Endothelial cell of umbilical vein (primary cell): Measurements from ENCODE around the gene P4HB. TPM values are rescaled to one million over a fixed set of nuclear protein-coding genes. Genes with fewer than 3 reads are reported as not detected.

Source experiments
- BruUV-seq: library from RNA; stranded (reverse); fragments of 400-500 nt; replicated peaks from 2 replicates; lab custom pipeline; 2021; lab: Mats Ljungman, UMichigan
- CTCF ChIA-PET: fragments of 300-600, 350-600 bp; sonication (Branson Sonifier 250); formaldehyde crosslinking; loops from one replicate; lab custom pipeline; 2021; ENCODE audit warnings: antibody characterized with exemption, inconsistent platforms; lab: Charles Lee
- POLR2A ChIA-PET: fragments of 300-600, 350-600 bp; sonication (Branson Sonifier 250); formaldehyde crosslinking; loops from one replicate; lab custom pipeline; 2021; ENCODE audit warnings: antibody characterized with exemption, inconsistent platforms; lab: Charles Lee
- DNase-seq: peaks from one replicate; pipeline ENCODE4 v3.0.0-alpha.2; 2011; ENCODE audit warnings: low read depth, low spot score
- FAIRE-seq: peaks from 2 replicates; lab custom pipeline; 2011; peaks lifted over from hg19 to GRCh38; lab: Jason Lieb, UNC
- H2AFZ ChIP-seq: 2 replicates; pipeline ENCODE4 v1.6.0; 2012; ENCODE audit warnings: low read depth, low read length, control low read depth, inconsistent platforms
- H3K27ac ChIP-seq: 2 replicates; pipeline ENCODE4 v1.5.1; 2011; ENCODE audit warnings: low read depth, mild to moderate bottlenecking, control low read depth, low read length, moderate library complexity; ENCODE audit not compliant: insufficient read depth
- H3K27me3 ChIP-seq, 2 experiments: 2 replicates each; pipeline versions ENCODE4 v1.6.0 to v1.6.1; 2011; ENCODE audit warnings: low read length in 2 of 2, mixed read lengths in 1 of 2; ENCODE audit not compliant: control insufficient read depth in 2 of 2, insufficient read depth in 2 of 2
- H3K36me3 ChIP-seq, 2 experiments: 2 replicates in 1 of 2; 3 replicates in 1 of 2; pipeline ENCODE4 v1.5.1; 2011; ENCODE audit warnings: low read length in 2 of 2, mild to moderate bottlenecking in 1 of 2, moderate library complexity in 1 of 2; ENCODE audit not compliant: control insufficient read depth in 2 of 2, insufficient read depth in 2 of 2; ENCODE audit errors: extremely low read depth in 1 of 2
- H3K4me1 ChIP-seq: 3 replicates; pipeline ENCODE4 v1.5.1; 2011; ENCODE audit warnings: mild to moderate bottlenecking, low read length; ENCODE audit not compliant: control insufficient read depth, insufficient read depth; ENCODE audit errors: extremely low read depth
- H3K4me2 ChIP-seq: 2 replicates; pipeline ENCODE4 v1.6.1; 2011; ENCODE audit warnings: low read length, control low read depth, mixed read lengths; ENCODE audit not compliant: insufficient read depth
- H3K4me3 ChIP-seq, 3 experiments: fragments of 200-600 bp in 1 of 3; sonication (generic), shearing (Covaris generic) in 1 of 3; replicated peaks in 1 of 3; 2 replicates each; pipeline ENCODE4 v1.5.1; 2011 to 2016; ENCODE audit warnings: control low read depth in 3 of 3, low read length in 3 of 3, mild to moderate bottlenecking in 2 of 3, inconsistent platforms in 1 of 3, low read depth in 1 of 3, moderate library complexity in 1 of 3; ENCODE audit not compliant: insufficient read depth in 1 of 3
- H3K79me2 ChIP-seq: 2 replicates; pipeline ENCODE4 v1.6.0; 2012; ENCODE audit warnings: low read length, inconsistent platforms; ENCODE audit not compliant: control insufficient read depth, insufficient read depth
- H3K9ac ChIP-seq: replicated peaks from 2 replicates; pipeline ENCODE3; 2011; ENCODE audit warnings: low read length, control low read depth; ENCODE audit not compliant: insufficient read depth; ENCODE audit errors: extremely low read depth
- H3K9me1 ChIP-seq: replicated peaks from 3 replicates; pipeline ENCODE4 v1.6.0; 2011; ENCODE audit warnings: mild to moderate bottlenecking, low read length; ENCODE audit not compliant: control insufficient read depth, insufficient read depth; ENCODE audit errors: extremely low read depth
- H3K9me3 ChIP-seq: replicated peaks from 2 replicates; pipeline ENCODE4 v1.5.1; 2012; ENCODE audit warnings: low read length, inconsistent platforms; ENCODE audit not compliant: control insufficient read depth, insufficient read depth
- H4K20me1 ChIP-seq: replicated peaks from 2 replicates; pipeline ENCODE3; 2011; ENCODE audit warnings: mild to moderate bottlenecking, low read length; ENCODE audit not compliant: control insufficient read depth, insufficient read depth; ENCODE audit errors: extremely low read depth
- CTCF ChIP-seq, 2 donors: IDR thresholded peaks; 1 replicate in 1 of 2; 2 replicates in 1 of 2; pipeline ENCODE4 v1.5.1; 2011; ENCODE audit warnings: low read length in 2 of 2, mild to moderate bottlenecking in 2 of 2, moderate library complexity in 2 of 2, control low read depth in 1 of 2, inconsistent platforms in 1 of 2, low read depth in 1 of 2; ENCODE audit not compliant: insufficient read depth in 1 of 2; ENCODE audit errors: extremely low read depth in 1 of 2
- EZH2 ChIP-seq: IDR thresholded peaks from 2 replicates; pipeline ENCODE4 v1.6.1; 2012; ENCODE audit warnings: borderline replicate concordance, low read depth, mild to moderate bottlenecking, moderate library complexity, low read length, inconsistent platforms; ENCODE audit not compliant: severe bottlenecking
- GATA2 ChIP-seq: IDR thresholded peaks from 2 replicates; pipeline ENCODE4 v1.7.0; 2011; ENCODE audit warnings: low read depth, mild to moderate bottlenecking, moderate library complexity, mixed read lengths, low read length; ENCODE audit not compliant: insufficient read length, insufficient read depth
- JUN ChIP-seq: IDR thresholded peaks from 2 replicates; pipeline ENCODE4 v1.6.1; 2011; ENCODE audit warnings: borderline replicate concordance, low read depth; ENCODE audit not compliant: insufficient read length, insufficient read depth
- MAX ChIP-seq: IDR thresholded peaks from 2 replicates; pipeline ENCODE4 v1.6.1; 2011; ENCODE audit not compliant: insufficient read depth, insufficient read length
- POLR2A ChIP-seq: IDR thresholded peaks from 2 replicates; pipeline ENCODE4 v1.6.1; 2012; ENCODE audit warnings: low read depth, mild to moderate bottlenecking, control low read depth, low read length
- POLR2AphosphoS5 ChIP-seq: IDR thresholded peaks from 2 replicates; pipeline ENCODE4 v1.6.1; 2012; ENCODE audit warnings: low read depth, mild to moderate bottlenecking, control low read depth, low read length, moderate library complexity; ENCODE audit not compliant: insufficient read depth
- dilution Hi-C: fragments of 300-500 bp; cut with MboI; formaldehyde crosslinking; loops from one replicate; pipeline ENCODE4 v1.15.0; 2019; ENCODE audit warnings: low sequenced_read_pairs; ENCODE audit not compliant: extremely low pct_ligation_motif_present
- intact Hi-C: fragments of 100-400 bp; cut with micrococcal nuclease; formaldehyde crosslinking; loops from one replicate; pipeline ENCODE4 v1.10.0; 2022
- polyA plus RNA-seq, 4 experiments: library from polyadenylated mRNA; depleted of rRNA in 3 of 4; stranded (reverse) in 3 of 4; unstranded in 1 of 4; fragments of >200 nt; gene quantifications; 2 replicates each; pipeline versions ENCODE4 v1.2.1 to v1.2.3, GENCODE V29; 2011 to 2012; ENCODE audit warnings: missing spikeins in 1 of 4
- total RNA-seq: library from RNA; stranded (reverse); gene quantifications from 2 replicates; pipeline ENCODE4 v1.2.3, GENCODE V29; 2021

Gene P4HB
- total and polyA plus RNA-seq, 2 donors (not counting 3 experiments of a cell fraction or from before 2014, with no cell fraction given) = 201 to 988 TPM

- no peak overlapping the region for H3K27ac ChIP-seq
- H3K79me2 ChIP-seq = no peaks in the 10 kb centered on the region
- BruUV-seq = no TSS peak
- no peaks in the 10 kb centered on the region for H3K9me3 ChIP-seq
- no peaks in the 10 kb centered on the region for H3K4me1 ChIP-seq
- no peak overlapping the region for H2AFZ ChIP-seq
- H3K27me3 ChIP-seq = no peaks in the 10 kb centered on the region
- no peaks in the 10 kb centered on the region for H4K20me1 ChIP-seq
- FAIRE-seq (no peak), DNase-seq (no peak)
- ChIA-PET CTCF (interaction anchor here (1.3 kb wide), 1 partner anchor 63 kb away, joined by 6 read pairs; no protein-coding TSS in a partner anchor), POLR2A (no interaction called here)
- no peaks in the 10 kb centered on the region for H3K9me1 ChIP-seq
- no peak overlapping the region for H3K4me2 ChIP-seq
- H3K4me3 ChIP-seq = no peak overlapping the region
- H3K9ac ChIP-seq = no peak overlapping the region
- dilution Hi-C loops = no loop called here
- no peak for TF ChIP-seq GATA2
- no peak for TF ChIP-seq JUN
- TF ChIP-seq MAX = no peak
- TF ChIP-seq CTCF (IDR thresholded peaks at IDR 0.05; ENCODE audit: extremely low read depth in 1 of 2, insufficient read depth in 1 of 2, low read depth in 1 of 2, low read length in 2 of 2) = no peak
- no peak for TF ChIP-seq POLR2AphosphoS5
- TF ChIP-seq POLR2A = no peak
- no peak for TF ChIP-seq EZH2
- intact Hi-C loops = no loop called here
- H3K36me3 ChIP-seq = no peaks in the 10 kb centered on the region
Measured at GRCh38 chr17:81794074-81794476, 66.3 kb downstream of the P4HB start.

Other genes starting within 250 kb of the P4HB start
Only the 30 nearest of the 31 such genes appear.
- gene NPLOC4, start 223.4 kb downstream of the P4HB start, total RNA-seq = 150 and 160 TPM in 2 replicates
- 175 and 181 TPM in 2 replicates for gene NPLOC4, start 223.4 kb downstream of the P4HB start, polyA plus RNA-seq
- 0.44 and 0.91 TPM in 2 replicates for gene TSPAN10, start 223.3 kb downstream of the P4HB start, total RNA-seq
- gene TSPAN10, start 223.3 kb downstream of the P4HB start, polyA plus RNA-seq = 1.1 TPM in 2 replicates
- 1.4 and 1.8 TPM in 2 replicates for gene PDE6G, start 204.0 kb downstream of the P4HB start, total RNA-seq
- gene PDE6G, start 204.0 kb downstream of the P4HB start, polyA plus RNA-seq = 3.7 and 5.1 TPM in 2 replicates
- gene OXLD1, start 193.9 kb downstream of the P4HB start, total RNA-seq = 18.5 and 20.1 TPM in 2 replicates
- 35.2 and 47.6 TPM in 2 replicates for gene OXLD1, start 193.9 kb downstream of the P4HB start, polyA plus RNA-seq
- gene CCDC137, start 193.8 kb downstream of the P4HB start, total RNA-seq = 32.2 and 32.7 TPM in 2 replicates
- gene CCDC137, start 193.8 kb downstream of the P4HB start, polyA plus RNA-seq = 12.9 and 18.1 TPM in 2 replicates
- gene ARL16, start 176.7 kb downstream of the P4HB start, total RNA-seq = 40.5 and 41.4 TPM in 2 replicates
- gene ARL16, start 176.7 kb downstream of the P4HB start, polyA plus RNA-seq = 55.5 and 71.7 TPM in 2 replicates
- gene HGS, start 176.5 kb downstream of the P4HB start, total RNA-seq = 150 and 166 TPM in 2 replicates
- 191 and 229 TPM in 2 replicates for gene HGS, start 176.5 kb downstream of the P4HB start, polyA plus RNA-seq
- 89.2 and 91.9 TPM in 2 replicates for gene MRPL12, start 157.2 kb downstream of the P4HB start, total RNA-seq
- 99.9 and 126 TPM in 2 replicates for gene MRPL12, start 157.2 kb downstream of the P4HB start, polyA plus RNA-seq
- 16.7 and 17.2 TPM in 2 replicates for gene SLC25A10, start 148.3 kb downstream of the P4HB start, total RNA-seq
- 16.7 and 22.4 TPM in 2 replicates for gene SLC25A10, start 148.3 kb downstream of the P4HB start, polyA plus RNA-seq
- gene GCGR, start 56.4 kb downstream of the P4HB start, total RNA-seq = not detected in 2 replicates
- gene GCGR, start 56.4 kb downstream of the P4HB start, polyA plus RNA-seq = not detected in 2 replicates
- 121 and 129 TPM in 2 replicates for gene MCRIP1, start 27.2 kb downstream of the P4HB start, total RNA-seq
- gene MCRIP1, start 27.2 kb downstream of the P4HB start, polyA plus RNA-seq = 205 and 281 TPM in 2 replicates
- gene PPP1R27, start 25.5 kb downstream of the P4HB start, total RNA-seq = not detected in 2 replicates
- not detected in 2 replicates for gene PPP1R27, start 25.5 kb downstream of the P4HB start, polyA plus RNA-seq
- gene ARHGDIA, start 10.8 kb upstream of the P4HB start, total RNA-seq = 617 and 645 TPM in 2 replicates
- gene ARHGDIA, start 10.8 kb upstream of the P4HB start, polyA plus RNA-seq = 358 and 487 TPM in 2 replicates
- gene ALYREF, start 31.1 kb upstream of the P4HB start, total RNA-seq = 175 and 183 TPM in 2 replicates
- gene ALYREF, start 31.1 kb upstream of the P4HB start, polyA plus RNA-seq = 92.0 and 101 TPM in 2 replicates
- 126 and 128 TPM in 2 replicates for gene ANAPC11, start 31.2 kb upstream of the P4HB start, total RNA-seq
- 801 and 844 TPM in 2 replicates for gene ANAPC11, start 31.2 kb upstream of the P4HB start, polyA plus RNA-seq
- gene NPB, start 41.7 kb upstream of the P4HB start, total RNA-seq = 0.42 TPM in 1 of 2 replicates, not detected in the other
- 0.33 and 0.81 TPM in 2 replicates for gene NPB, start 41.7 kb upstream of the P4HB start, polyA plus RNA-seq
- 52.3 and 57.1 TPM in 2 replicates for gene PCYT2, start 50.9 kb upstream of the P4HB start, total RNA-seq
- 52.0 and 54.6 TPM in 2 replicates for gene PCYT2, start 50.9 kb upstream of the P4HB start, polyA plus RNA-seq
- 24.3 and 28.8 TPM in 2 replicates for gene SIRT7, start 57.6 kb upstream of the P4HB start, total RNA-seq
- gene SIRT7, start 57.6 kb upstream of the P4HB start, polyA plus RNA-seq = 9.5 and 11.6 TPM in 2 replicates
- gene MAFG, start 67.2 kb upstream of the P4HB start, total RNA-seq = 30.5 and 35.0 TPM in 2 replicates
- gene MAFG, start 67.2 kb upstream of the P4HB start, polyA plus RNA-seq = 27.6 and 28.0 TPM in 2 replicates
- 77.7 and 85.3 TPM in 2 replicates for gene PYCR1, start 76.8 kb upstream of the P4HB start, total RNA-seq
- gene PYCR1, start 76.8 kb upstream of the P4HB start, polyA plus RNA-seq = 94.8 and 124 TPM in 2 replicates
- gene MYADML2, start 86.7 kb upstream of the P4HB start, total RNA-seq = not detected in 2 replicates
- gene MYADML2, start 86.7 kb upstream of the P4HB start, polyA plus RNA-seq = not detected in 2 replicates
- not detected in 2 replicates for gene NOTUM, start 100.7 kb upstream of the P4HB start, total RNA-seq
- not detected in 2 replicates for gene NOTUM, start 100.7 kb upstream of the P4HB start, polyA plus RNA-seq
- 30.9 and 36.5 TPM in 2 replicates for gene ASPSCR1, start 117.1 kb upstream of the P4HB start, total RNA-seq
- gene ASPSCR1, start 117.1 kb upstream of the P4HB start, polyA plus RNA-seq = 24.8 and 30.4 TPM in 2 replicates
- gene CENPX, start 162.3 kb upstream of the P4HB start, total RNA-seq = 56.2 and 68.0 TPM in 2 replicates
- 67.2 and 67.6 TPM in 2 replicates for gene CENPX, start 162.3 kb upstream of the P4HB start, polyA plus RNA-seq
- gene LRRC45, start 162.8 kb upstream of the P4HB start, total RNA-seq = 18.6 and 22.9 TPM in 2 replicates
- 7.6 and 8.1 TPM in 2 replicates for gene LRRC45, start 162.8 kb upstream of the P4HB start, polyA plus RNA-seq
- 34.1 and 35.4 TPM in 2 replicates for gene RAC3, start 171.1 kb upstream of the P4HB start, total RNA-seq
- 56.0 and 91.1 TPM in 2 replicates for gene RAC3, start 171.1 kb upstream of the P4HB start, polyA plus RNA-seq
- gene DCXR, start 177.2 kb upstream of the P4HB start, total RNA-seq = 75.2 and 93.0 TPM in 2 replicates
- gene DCXR, start 177.2 kb upstream of the P4HB start, polyA plus RNA-seq = 178 and 241 TPM in 2 replicates
- gene RFNG, start 191.3 kb upstream of the P4HB start, total RNA-seq = 33.7 and 36.9 TPM in 2 replicates
- 40.0 and 59.2 TPM in 2 replicates for gene RFNG, start 191.3 kb upstream of the P4HB start, polyA plus RNA-seq
- 96.6 and 116 TPM in 2 replicates for gene GPS1, start 191.4 kb upstream of the P4HB start, total RNA-seq
- gene GPS1, start 191.4 kb upstream of the P4HB start, polyA plus RNA-seq = 178 and 235 TPM in 2 replicates
- 90.3 and 92.9 TPM in 2 replicates for gene DUS1L, start 205.3 kb upstream of the P4HB start, total RNA-seq
- gene DUS1L, start 205.3 kb upstream of the P4HB start, polyA plus RNA-seq = 60.1 and 63.1 TPM in 2 replicates